A673 (cell line): ENCODE measurements around the gene CUBN.

Source experiments
- EZH2 ChIP-seq: fragments of 200-600 bp; sonication (generic); IDR thresholded peaks from 2 replicates; pipeline ENCODE4 v1.6.1; 2017; ENCODE audit warnings: borderline replicate concordance, low read depth, mild to moderate bottlenecking, mixed read lengths, antibody characterized with exemption, low read length; ENCODE audit not compliant: poor library complexity, severe bottlenecking
- TF ChIP-seq, protein P1 (sequence below): fragments of 300-800, 200-600 bp; sonication (generic); conservative IDR thresholded peaks from 2 replicates; pipeline ENCODE4 v1.5.1; 2017; ENCODE audit warnings: low read depth, mild to moderate bottlenecking, antibody characterized with exemption, low read length, moderate library complexity, mixed read lengths

DNA sequence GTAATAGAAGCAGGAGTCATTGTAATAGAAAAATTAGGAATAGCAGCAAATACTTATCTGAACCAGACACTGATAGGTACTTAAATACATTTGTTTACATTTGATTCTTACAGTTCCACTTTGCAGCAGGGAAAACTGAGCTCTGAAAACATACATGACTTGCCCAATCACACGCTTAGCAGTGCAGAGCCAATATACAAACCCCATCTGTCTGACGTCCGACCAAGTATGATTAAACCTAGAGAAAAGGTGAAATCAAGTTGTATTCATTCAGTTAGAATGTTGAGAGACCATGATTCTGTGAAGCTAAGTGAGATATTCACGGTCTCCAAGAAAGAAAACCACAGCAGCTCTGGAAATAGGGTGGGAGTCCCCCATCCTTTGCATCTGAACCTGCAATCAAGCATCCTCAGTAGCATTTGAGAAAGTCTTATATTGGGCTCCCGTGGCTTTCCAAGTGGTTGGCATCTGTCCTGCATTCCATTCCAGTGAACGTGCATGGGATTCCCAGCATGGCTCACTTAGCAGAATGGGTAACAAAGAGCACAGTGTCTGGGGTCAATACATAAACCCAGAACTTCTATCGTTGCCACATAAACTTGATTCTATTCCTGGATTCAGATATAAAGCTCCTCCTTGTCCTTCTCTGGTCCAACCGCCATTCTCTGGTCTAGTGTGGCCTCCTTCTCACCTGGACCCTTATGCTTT, 163.7 kb downstream of the CUBN start:
- TF ChIP-seq, protein P1, sequence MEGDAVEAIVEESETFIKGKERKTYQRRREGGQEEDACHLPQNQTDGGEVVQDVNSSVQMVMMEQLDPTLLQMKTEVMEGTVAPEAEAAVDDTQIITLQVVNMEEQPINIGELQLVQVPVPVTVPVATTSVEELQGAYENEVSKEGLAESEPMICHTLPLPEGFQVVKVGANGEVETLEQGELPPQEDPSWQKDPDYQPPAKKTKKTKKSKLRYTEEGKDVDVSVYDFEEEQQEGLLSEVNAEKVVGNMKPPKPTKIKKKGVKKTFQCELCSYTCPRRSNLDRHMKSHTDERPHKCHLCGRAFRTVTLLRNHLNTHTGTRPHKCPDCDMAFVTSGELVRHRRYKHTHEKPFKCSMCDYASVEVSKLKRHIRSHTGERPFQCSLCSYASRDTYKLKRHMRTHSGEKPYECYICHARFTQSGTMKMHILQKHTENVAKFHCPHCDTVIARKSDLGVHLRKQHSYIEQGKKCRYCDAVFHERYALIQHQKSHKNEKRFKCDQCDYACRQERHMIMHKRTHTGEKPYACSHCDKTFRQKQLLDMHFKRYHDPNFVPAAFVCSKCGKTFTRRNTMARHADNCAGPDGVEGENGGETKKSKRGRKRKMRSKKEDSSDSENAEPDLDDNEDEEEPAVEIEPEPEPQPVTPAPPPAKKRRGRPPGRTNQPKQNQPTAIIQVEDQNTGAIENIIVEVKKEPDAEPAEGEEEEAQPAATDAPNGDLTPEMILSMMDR = no peak
- TF ChIP-seq EZH2 = no peak
